Measurements from ENCODE around the gene ISM2.

DNA sequence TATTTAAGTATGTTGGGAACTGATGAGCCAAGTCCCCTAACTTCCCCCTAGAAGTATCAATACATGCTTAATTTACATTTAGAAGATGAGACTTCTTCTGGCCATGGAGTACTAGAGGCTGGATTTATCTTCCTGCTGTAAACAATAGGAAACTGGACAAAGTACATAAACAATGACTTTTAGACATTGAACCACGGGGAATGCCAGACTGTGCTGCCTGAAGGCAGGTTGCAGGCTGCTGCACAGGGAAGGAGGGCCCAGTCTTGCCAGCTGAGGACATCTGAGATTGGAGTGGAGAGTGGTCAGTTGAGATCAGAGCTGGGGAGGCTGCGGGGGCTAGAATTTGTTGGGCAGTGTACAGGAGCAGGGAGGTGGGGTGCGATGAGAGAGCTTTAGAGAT lies 24.5 kb upstream of the ISM2 start:
- TF ChIP-seq, protein P1, sequence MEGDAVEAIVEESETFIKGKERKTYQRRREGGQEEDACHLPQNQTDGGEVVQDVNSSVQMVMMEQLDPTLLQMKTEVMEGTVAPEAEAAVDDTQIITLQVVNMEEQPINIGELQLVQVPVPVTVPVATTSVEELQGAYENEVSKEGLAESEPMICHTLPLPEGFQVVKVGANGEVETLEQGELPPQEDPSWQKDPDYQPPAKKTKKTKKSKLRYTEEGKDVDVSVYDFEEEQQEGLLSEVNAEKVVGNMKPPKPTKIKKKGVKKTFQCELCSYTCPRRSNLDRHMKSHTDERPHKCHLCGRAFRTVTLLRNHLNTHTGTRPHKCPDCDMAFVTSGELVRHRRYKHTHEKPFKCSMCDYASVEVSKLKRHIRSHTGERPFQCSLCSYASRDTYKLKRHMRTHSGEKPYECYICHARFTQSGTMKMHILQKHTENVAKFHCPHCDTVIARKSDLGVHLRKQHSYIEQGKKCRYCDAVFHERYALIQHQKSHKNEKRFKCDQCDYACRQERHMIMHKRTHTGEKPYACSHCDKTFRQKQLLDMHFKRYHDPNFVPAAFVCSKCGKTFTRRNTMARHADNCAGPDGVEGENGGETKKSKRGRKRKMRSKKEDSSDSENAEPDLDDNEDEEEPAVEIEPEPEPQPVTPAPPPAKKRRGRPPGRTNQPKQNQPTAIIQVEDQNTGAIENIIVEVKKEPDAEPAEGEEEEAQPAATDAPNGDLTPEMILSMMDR (IDR thresholded peaks at IDR 0.05) = no peak
- TF ChIP-seq EZH2 (IDR thresholded peaks at IDR 0.05; ENCODE audit: borderline replicate concordance, insufficient read depth, low read depth, low read length, poor library complexity, severe bottlenecking) = no peak
